DMS114 treated with DMSO at 0.1 percent for 48 hours (cell line): ENCODE results near the gene KRT4.
"Not testable (repeated sequence)": the region's sequence is repeated elsewhere in the genome, so short reads cannot be mapped to it uniquely, and the experiment has no call there.

Source experiments
- DNase-seq: peaks from one replicate; lab custom pipeline; 2025; ENCODE audit not compliant: unreplicated experiment; lab: John Stamatoyannopoulos, UW

Gene KRT4

DNA sequence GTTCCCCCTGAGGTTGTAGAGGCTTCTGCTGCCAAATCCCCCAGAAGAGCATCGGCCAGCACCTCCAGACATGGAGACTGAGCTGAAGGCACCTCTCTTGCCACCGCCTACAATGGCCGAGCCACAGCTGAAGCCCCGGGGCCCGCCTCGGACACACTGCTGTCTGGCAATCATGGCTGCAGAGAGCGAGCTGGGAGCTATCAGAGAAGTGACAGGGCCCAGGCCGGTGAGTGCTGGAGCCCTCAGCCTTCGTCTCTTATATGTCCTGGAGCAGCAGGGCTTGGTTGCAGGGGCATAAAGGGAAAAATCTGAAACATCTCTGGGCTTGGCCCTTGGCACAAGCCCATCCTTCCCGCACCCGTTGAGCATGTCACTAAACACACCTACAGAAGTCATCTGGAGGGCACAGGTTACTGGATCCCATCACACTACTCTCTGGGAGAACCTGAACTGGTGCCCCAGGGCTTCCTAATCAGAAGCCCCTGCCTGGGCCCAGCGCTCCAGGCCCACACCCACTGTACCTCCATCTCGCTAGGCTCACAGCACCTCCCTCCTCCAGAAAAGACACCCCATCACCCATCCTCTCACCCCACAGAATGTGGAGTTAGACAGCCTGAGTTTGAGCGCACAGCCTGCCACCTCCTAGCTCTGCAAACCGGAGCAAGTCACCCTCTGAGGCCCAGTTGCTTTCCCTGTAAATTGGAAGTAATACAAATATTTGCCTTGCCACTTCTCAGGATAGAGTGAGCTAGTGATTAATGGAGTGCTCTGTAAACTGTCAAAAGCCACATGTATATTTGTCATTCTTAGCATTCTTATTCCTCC, at the start of gene KRT4:
Gene KRT4, minus strand, starts transcription at position 232 of the 825 bp plus-strand sequence. Its CDS starts 58 bp downstream, at position 174.
- no peak for DNase-seq

DNA sequence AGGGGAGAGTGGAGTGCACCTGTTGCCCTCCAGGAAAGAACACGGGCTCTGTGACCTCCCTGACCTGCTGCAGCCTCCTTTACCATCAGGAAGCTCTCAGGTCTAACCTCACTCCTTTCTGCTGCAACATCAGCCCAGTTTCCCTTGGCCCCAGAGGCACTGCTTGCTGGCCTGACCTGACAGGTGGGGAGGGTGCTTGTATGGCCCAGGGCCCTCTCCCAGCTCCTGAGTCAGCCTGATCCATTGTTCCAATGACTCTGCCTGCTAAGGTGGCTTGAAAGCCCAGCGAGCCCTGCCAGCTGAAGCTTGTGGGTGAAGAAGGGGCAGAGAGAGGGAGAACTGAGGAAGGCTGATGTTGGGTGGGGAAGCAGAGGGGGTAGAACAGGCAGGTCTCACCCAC, 48.1 kb upstream of the KRT4 start:
- no peak for DNase-seq

DNA sequence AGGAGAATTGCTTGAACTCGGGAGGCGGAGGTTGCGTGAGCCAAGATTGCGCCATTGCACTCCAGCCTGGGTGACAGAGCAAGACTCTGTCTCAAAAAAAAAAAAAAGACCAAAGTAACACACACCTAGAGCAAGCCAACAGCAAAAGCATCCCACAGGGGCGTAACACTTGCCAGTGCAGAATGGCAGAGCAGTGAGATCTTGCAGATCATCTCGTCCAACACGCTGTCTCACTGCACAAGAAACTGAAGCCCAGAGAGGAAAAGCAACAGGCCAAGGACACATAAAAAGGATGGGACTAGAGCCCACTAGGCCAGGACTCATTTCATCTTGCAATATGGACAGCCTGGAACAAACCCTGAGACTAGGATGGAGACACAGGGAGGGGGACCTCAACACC, 47.6 kb upstream of the KRT4 start:
- no peak for DNase-seq

DNA sequence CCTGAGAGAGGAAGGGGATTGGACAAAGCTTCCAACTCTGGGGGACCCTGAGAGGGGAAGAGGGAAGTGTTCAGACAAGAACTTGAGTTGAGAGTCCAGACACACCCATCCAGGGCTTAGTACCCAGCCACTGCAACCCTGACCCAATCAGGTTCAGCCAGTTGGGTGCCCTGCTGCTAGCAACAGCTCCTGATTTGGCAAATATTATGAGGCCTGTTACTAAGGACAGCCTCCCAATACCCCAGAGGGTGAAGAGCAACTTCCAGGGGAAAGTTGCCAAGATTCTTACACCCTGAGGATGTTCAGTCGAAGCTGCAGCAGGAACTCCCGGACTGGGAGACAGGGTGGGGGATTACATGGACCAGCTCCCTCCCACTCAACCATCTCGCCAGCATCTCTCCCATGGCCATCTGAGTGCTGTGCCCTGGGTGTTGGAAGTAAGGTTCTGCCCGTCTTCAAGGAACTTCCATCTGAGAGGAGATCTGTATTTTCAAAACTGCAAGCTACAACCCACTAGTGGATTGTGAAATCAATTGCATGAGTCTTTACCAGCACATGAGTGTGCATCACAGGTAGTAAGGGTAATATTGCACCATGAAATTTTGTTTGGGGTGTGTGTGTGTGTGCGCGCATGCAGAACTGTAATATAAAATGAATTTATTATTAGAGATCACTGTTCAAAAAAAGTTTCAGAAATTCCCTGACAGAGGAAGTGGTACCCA, 46.3 kb upstream of the KRT4 start:
- DNase-seq, result no peak

DNA sequence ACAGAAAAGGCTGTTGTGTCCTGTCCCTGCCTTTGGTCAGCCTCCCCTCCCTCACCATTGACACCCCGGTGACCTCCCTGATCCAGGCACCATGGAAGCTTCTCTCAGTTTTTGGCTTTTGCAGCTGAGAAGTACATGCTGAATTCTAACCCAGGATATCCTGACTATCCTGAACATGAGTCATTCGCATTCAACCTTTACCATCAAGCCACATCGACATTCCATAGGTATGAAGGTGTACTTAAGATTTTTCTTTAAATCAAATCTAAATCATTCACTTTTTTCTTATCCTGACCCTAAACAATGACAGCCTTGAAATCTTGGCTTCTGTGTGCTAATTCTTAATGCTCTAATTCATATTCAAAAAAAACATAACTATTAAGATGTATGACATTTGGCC, 43.6 kb upstream of the KRT4 start:
- DNase-seq, result no peak

DNA sequence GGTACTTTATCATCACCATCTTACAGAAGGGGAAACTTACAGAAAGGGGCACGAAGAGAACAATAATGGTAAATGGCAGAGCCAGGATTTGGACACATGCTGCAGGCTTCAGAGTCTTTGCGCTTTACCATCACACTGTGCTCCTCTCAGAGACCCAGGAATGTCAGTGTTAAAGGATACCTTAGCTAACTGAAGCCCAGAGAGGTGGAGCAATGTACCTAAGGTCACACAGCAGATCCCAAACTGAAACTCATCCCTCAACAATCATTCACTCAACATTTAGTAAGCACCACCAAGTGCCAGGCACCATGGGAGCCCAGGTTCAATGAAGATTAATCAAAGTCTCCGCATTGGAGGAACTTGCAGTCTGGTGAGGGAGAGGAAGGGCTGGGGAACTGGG, 42.9 kb upstream of the KRT4 start:
- DNase-seq, result no peak

DNA sequence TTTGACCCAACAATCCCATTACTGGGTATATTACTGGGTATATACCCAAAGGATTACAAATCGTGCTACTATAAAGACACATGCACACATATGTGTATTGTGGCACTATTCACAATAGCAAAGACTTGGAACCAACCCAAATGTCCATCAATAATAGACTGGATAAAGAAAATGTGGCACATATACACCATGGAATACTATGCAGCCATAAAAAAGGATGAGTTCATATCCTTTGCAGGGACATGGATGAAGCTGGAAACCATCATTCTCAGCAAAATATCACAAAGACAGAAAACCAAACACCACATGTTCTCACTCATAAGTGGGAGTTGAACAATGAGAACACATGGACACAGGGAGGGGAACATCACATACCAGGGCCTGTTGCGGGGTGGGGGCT, 42.2 kb upstream of the KRT4 start:
- DNase-seq, result not testable (repeated sequence)

DNA sequence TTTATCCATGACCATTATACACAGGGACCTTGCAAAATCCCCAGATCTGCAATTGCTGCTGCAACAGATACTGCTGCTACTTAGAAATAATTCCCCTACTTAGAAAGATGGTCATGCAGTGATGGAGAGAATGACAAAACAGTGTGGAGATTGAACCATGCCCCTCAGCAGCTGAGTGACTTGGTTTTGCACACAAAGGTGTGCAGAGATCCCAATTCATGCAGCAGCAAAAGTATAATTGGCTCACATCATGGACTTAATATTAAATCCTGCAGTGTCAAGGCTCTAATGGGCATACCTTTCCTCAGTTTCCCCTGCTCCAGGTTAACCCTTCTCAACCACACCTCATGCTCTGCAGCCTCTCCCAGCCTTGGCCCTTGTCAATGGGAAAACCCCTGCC, 37.9 kb upstream of the KRT4 start:
- DNase-seq, result no peak

DNA sequence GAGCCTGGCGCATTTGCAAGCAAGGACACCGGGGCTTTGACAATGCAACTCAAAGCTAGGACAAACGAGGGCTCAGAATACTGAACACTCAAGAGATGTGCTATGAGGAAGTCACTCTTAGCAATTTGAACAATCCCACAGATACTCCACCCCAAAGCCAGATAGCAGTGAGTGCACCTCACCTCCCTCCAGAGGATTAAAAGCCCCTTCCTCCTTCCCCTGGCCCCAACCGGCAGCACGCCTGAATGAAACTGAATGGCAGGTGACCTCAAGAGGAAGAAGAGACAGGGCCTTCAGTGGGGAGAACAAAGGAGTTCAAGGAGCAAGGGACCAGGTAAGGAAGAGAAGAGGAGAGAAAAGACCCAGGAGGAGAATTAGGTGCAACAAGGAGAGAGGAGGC, 36.8 kb upstream of the KRT4 start:
- no peak for DNase-seq

DNA sequence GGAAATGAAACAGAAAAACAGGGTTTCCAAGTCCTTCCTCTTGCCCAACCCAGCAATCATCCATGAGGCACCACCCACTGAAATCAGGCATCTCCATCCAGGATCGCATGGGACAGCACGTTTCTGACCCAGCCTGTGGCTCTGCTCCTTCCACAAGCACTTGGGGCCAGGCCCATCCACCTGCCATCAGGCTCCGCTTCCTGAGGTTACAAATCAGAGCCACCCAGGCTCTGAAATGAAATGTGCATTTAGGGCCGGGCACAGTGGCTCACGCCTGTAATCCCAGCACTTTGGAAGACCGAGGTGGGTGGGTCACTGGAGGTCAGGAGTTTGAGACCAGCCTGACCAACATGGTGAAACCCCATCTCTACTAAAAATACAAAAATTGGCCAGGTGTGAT, 35.6 kb upstream of the KRT4 start:
- no peak for DNase-seq

DNA sequence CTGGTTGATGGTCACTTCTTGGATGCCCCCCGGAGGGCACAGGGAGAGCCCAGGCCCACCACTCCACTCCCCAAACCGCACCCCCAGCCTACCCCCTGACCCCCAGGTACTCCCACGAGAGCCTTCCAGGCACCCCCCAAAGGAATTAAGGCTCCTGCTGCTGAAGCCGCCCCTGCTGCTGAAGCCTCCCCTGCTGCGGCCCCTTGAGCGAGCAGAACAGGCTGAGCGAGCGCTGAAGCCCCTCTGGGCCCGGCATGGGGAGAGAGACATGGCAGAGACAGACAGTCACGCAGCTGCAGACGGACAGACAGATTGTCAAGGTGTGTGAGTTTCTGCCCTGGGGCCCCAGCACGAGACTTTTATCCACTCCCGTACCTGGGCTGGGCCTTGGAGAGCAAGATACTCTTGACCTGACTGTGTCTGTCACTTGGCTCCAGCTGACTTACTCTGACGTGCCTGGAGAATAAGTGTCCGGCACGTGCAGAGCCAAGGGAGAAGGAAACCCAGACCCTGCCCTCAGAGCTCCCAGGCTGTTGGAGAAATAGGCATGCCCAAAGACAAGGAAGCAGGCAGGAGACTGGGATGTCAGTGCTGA, 34.8 kb upstream of the KRT4 start, which contains the start of gene KRT78:
Gene KRT78, minus strand, starts transcription at position 334 of the 595 bp plus-strand sequence. Its CDS starts 64 bp downstream, at position 270.
- no peak for DNase-seq

DNA sequence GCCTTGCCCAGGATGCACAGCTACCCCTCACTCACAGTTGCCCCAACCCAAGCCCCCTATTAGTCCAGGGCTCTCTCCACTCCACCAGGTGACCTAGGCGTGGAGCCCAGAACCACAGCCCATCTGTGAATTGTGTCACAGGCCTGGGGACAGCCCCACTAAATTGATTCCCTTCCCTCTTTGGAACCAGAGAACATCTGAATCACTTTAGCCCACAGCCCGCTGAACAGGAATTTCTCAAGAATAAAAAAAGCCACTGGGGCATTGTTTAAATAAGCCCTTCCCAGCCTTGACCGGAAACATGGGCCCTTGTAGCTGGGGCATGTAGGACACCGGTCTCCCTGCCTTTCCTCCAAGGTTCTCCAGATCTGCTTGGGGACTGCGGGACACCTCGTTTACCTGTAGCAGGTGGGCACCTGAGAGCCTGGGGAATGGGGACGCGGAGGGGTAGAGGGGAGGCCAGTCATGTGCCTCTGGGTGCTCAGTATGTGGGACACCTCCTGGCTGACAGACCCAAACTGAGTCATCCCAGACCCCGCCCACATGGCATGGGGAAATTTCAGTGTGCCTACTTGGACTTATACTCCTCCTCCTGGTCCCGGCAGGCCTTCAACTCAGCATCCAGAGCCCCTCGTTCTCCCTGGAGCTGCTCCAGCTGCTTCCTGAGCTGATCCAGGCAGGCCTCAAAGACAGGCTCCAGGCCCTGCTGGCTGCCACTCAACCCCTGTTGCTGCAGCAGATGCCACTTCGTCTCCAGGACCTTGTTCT, 33.6 kb upstream of the KRT4 start:
- DNase-seq, result no peak

DNA sequence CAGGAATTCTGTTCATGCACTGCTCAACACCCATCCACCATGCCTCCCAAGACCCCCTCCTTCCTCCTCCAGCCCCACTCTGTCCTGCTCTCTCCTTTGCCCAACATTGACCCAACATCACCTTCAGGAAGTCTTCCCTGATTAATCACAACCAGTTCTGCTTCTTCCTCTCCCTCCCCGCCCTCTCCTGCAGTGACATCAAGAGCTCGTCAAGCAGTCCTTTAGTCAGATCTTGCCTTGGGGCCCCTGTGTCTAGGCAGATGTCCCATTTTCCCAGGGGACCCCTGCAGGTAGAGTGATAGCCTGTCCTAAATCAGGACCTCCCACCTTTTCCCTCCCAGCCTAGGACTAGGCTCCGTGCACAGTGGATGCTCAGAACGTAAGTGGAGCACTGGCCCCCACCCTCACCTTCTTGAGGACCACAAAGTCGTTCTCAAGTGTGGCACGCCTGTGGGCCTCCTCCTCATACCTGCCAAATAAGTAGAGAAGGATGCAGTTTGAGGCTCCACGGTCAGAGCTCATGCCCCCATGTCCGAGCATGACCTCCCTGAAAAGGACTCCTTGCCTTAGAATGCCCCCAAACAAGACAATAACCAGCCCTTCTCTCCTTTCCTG, 32.5 kb upstream of the KRT4 start:
- DNase-seq, result no peak

DNA sequence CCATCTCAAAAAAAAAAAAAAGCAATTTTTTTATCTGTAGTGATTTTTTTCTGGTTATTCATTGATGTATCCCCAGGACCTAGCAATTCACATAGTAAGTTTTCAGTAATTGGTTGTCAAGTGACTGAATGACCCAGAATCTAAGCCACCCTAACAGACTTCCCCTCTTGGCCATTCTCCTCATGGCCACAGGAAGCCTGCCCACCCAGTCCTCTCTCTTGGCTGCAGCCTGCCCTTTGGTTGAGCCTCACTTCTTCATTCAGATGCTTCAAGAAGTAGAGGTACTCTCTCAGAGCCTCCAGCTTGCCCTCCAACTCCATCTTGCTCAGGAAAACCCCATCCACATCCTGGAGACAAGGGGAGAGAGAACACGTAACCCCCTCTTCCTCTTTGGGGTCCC, 32.0 kb upstream of the KRT4 start:
- no peak for DNase-seq

DNA sequence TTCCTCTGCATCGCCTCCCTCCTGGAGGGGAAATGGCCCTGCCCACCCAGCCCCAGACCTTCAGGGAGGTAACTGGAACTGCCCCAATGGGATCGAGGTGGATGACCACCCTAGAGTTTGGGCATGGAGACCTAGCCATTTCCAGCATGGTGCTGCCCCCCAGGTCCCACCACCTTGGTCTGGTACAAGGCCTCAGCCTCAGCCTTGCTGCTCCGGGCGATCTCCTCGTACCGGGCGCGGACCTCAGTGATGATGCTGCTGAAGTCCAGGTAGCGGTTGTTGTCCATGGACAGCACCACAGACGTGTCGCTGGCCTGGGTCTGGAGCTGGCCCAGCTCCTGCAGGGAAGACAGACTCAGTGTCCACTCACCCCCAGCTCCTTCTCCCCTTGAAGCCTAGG, 30.5 kb upstream of the KRT4 start:
- no peak for DNase-seq

DNA sequence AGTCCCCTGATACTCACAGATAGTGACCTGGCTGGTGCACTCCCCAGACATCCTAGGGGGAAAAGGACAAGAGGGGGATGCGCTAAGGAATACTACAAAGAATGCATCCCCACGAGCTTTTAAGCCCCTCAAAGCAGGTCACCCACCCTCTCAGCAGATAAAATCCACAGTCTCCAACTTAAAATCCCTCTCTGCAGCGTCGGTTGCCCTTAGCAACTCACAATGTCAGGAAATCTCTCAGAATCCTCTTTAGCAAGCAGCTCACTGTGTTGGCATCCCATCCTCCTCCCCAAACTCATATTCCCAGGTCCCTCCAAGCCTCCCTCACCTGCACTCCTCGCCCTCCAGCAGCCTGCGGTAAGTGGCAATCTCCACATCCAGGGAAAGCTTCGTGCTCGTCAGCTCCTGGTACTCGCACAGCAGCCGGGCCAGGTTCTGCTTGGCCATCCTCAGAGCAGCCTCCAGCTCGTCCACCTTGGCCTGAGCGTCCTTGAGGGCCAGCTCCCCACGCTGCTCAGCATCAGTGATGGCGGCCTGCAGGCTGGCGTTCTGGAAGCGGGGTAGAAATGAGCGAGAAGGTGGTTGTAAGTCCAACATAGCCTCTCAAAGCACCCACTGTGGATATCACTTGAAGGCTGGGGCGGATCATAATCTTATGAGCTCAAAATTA, 25.7 kb upstream of the KRT4 start:
- no peak for DNase-seq

DNA sequence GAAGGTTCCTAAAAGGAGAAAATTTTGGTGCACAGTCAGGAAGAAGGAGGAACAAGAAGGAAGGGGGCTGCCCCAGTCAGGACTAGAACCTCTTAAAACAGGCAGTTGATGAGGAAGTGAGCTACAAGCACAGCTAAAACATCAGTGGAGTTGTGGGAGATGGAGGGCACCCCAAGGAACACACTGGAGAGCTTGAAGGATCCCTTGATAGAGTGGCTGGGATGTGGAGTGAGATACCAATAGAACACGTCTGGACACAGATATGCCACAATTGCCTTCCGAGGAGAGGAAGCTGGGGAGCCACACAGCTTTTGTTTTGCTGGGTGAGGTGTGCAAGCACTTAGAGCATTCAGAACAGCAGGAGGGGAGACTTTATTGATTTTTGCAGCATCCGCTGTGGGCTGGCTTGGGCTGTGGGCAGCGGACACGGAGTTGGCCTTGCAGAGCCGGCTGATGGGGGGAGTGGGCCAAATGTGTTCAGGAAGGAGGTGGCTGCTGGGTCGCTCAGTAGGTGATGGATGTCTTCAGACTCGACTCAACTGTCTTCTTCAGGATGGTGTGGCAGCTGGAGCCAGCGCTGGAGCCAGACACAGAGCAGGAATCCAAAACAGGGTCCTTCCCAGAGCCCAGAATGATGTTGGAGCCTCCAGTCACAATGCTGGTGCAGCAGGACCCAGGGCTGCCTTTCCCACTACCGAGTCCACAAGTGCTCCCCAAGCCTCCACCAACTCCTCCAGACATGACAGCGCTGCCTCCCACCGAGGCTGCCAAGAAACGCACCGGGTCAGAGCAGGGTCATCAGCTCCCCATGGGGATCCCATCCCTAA, 24.9 kb upstream of the KRT4 start:
- DNase-seq, result no peak

DNA sequence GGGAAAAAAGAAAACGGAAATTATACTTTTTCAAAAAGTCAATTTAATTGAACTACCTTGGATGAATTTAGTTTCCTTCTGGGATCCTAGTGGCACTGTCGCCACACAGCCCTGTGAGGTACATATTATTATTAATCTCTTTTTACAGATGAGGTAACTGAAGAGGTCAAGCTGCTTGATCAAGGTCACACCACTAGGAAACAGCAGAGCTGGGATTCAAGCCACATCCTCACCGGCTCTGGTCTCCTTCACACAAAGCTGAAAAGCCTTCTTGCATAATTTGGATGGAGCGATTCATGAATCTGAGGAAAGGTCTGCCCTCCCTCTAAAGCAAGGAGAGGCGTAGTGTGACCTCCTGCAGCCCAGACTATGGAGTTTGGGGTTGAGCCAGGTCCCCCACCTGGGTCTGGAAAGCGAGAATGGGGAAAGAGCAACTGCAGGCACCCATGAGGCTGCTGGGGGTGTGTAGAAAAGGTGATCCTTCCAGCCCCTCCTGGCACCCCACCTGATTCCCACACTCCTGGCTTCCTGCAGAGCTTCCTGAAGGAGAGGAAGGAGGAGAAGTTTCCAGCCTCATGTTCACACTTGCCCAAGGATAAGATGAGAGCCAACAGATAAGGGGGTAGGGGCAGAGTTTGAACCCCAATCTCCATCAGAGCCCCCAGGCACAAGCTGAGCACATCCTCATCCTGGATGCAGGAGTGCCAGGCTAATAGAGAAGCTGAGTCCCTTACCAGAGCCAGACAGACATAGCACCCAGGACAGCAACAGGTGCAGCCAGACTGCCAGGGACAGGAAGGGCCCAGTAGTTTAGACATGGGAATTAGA, 24.1 kb upstream of the KRT4 start:
- DNase-seq, result no peak

DNA sequence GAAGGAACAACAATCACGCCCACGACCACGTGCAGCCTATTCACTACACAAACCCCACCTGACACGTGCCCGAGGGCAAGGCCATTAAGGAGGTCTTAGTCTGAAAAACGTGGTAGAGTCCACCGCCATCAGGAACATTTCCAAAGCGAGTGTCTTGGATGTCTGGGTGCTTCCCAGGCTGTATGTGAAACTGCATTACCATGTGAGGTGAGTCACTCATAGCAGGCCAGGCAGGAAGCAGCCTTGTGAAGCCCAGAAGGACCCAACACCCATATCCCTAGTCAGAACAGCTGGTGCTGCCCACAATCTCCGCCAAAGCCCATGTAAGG, 23.5 kb upstream of the KRT4 start:
- DNase-seq, result no peak
